Measurements from ENCODE around the gene KASH5.

- no peak for TF ChIP-seq CTCF (IDR thresholded peaks at IDR 0.05)
- TF ChIP-seq CBX8 (IDR thresholded peaks at IDR 0.05): no peak
- no peak for TF ChIP-seq CHD2 (IDR thresholded peaks at IDR 0.05; ENCODE audit: low read length, partially characterized antibody)
- TF ChIP-seq USF2 (IDR thresholded peaks at IDR 0.05): no peak
- TF ChIP-seq RNF2 (IDR thresholded peaks at IDR 0.05; ENCODE audit: borderline replicate concordance, low read depth): no peak
- no peak for TF ChIP-seq EP300 (IDR thresholded peaks at IDR 0.05)
- no peak for TF ChIP-seq REST (IDR thresholded peaks at IDR 0.05)
- TF ChIP-seq MAX (IDR thresholded peaks at IDR 0.05): no peak
These were observed 47.0 kb downstream of the KASH5 start for GRCh38 chr19:49434907-49435583.

Data from A549 (cell line).